Fibroblast of upper back skin (primary cell): Measurements from ENCODE around the gene PFN3.
"Not testable (repeated sequence)": the region's sequence is repeated elsewhere in the genome, so short reads cannot be mapped to it uniquely, and the experiment has no call there.

Experiments used
- DNase-seq: peaks from one replicate; pipeline ENCODE4 v3.0.0-alpha.2; 2013

Gene PFN3

DNA sequence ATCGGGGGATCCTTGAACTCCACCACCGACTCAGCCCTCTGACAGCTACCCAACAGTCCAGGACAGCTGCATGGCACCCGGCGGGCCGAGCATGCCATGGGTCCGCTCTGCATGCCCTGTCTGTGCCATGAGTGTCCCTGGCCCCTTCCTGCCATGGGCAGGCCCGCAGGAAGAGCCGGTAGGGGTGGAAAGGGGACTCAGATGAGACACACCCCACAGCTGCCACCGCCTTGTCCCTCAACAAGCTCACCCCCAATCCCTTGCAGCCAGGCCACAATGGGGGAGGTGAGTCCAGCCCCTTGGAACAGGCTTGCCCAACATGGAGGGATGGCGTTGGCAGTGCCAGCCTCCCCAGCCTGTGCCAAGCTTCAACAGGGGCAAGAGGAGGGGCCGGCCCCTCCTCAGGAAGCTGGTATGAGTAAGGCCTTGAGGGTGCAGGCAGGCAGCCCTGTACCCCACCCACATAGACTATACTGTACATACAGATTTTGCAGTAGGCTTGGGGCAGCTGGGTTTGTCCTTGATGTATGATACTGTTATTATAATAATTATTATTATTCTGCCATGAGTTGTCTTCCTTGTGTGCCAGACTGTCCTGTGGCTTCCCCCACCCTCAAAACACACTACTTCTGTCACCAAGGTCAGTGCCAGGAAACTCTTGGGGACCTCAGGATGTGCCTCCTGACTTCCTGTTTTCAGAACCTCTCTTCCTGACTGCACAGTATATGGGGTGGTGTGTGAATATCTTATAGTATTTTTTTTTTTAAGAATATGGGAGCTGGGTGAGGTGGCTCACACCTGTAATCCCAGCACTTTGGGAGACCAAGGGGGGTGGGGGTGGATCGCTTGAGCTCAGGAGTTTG is 28.2 kb downstream of the PFN3 start:
- DNase-seq: no peak

DNA sequence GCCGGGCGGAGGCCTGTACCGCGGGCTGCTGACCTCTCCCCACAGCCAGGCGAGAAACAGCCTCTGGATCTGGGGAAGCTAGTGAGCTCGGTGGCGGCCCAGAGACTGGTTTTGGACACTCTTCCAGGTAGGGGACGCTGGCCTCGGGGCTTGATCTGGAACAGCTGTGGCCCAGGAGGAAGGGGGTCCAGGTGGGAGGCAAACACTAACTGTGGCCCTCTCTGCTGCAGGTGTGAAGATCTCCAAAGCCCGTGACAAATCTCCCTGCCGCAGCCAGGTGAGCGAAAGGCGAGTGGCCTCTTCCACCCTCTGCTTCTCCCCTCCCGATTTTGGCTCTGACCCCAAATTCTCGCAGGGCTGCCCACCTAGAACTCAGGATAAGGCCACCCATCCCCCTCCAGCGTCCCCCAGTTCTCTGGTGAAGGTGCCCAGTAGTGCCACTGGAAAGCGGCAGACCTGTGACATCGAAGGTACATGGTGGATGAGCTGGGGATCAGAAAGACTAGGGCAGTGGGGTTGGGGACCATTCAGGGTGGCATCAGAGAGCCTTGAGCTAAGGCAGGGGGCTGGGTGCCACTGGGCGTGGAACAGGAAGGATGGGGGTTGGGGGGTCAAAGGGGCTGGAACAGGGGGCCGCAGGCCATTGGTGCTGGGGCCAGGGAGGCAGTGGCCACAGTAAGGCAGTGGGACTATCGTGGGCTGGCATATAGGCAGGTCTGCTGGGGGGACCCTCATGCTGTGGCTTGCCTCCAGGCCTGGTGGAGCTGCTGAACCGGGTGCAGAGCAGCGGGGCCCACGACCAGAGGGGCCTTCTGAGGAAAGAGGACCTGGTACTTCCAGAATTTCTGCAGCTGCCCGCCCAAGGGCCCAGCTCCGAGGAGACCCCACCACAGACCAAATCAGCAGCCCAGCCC is 29.1 kb downstream of the PFN3 start:
- DNase-seq: no peak

- DNase-seq: peak; percentile 79
Observed at GRCh38 chr5:177370488-177371119, 29.9 kb downstream of the PFN3 start.

DNA sequence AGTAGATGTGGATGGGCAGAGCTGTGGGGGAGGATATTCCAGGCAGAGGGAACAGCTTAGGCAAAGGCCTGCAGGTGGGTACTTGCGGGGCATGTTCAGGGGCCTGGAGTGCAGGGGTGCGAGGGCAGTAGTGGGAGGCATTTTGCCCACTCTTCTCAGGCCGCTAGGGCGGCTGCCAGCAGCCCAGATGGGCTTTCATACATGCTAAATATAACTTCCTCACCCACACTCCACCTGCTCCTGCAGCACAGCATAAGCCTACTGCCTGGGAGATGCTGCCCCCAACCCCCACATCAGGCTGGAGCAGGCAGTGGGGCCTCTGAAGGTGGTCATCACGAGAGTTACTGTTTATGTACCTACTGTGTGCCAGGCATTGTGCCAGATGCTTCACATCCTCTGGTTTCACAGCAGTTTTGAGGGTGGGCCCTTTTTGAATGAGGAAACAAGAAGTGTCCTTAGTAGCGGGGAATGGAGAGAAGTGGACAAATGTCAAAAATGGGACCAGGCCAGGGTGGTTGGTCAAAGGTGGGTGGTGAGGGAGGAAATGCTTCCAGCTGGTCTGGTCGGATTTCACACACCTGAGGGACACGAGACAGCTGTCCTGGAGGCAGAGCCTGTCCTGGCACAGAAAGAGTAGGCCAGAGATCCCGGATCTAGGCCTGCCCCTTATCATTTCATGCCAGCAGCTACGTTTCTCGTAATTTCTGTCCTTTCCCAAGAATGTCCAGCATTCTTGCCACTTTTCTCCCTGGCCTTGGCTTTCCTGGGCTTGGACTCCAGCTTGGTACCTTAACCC is 30.6 kb downstream of the PFN3 start:
- no peak for DNase-seq

GRCh38 chr5:177368869-177369644 is 31.4 kb downstream of the PFN3 start:
- DNase-seq: peak; percentile 13

GRCh38 chr5:177367981-177368868 is 32.2 kb downstream of the PFN3 start:
- DNase-seq: no peak

DNA sequence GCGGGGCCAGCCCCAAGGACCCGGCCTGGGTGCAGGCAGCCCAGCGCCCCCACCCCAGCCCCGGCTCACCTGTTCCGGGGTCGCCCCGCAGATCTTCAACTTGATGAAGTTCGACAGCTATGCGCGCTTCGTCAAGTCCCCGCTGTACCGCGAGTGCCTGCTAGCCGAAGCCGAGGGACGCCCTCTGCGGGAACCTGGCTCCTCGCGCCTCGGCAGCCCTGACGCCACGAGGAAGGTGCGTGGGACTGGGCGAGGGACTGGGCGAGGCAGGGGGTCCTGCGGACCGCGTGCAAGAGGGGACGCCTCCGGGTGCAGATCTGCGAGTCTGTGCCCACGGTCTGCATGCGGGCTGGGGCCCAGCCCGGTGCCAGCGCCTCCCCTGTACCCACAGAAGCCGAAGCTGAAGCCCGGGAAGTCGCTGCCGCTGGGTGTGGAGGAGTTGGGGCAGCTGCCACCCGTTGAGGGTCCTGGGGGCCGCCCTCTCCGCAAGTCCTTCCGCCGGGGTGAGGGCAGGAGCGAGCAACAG is 33.1 kb downstream of the PFN3 start:
- no peak for DNase-seq

DNA sequence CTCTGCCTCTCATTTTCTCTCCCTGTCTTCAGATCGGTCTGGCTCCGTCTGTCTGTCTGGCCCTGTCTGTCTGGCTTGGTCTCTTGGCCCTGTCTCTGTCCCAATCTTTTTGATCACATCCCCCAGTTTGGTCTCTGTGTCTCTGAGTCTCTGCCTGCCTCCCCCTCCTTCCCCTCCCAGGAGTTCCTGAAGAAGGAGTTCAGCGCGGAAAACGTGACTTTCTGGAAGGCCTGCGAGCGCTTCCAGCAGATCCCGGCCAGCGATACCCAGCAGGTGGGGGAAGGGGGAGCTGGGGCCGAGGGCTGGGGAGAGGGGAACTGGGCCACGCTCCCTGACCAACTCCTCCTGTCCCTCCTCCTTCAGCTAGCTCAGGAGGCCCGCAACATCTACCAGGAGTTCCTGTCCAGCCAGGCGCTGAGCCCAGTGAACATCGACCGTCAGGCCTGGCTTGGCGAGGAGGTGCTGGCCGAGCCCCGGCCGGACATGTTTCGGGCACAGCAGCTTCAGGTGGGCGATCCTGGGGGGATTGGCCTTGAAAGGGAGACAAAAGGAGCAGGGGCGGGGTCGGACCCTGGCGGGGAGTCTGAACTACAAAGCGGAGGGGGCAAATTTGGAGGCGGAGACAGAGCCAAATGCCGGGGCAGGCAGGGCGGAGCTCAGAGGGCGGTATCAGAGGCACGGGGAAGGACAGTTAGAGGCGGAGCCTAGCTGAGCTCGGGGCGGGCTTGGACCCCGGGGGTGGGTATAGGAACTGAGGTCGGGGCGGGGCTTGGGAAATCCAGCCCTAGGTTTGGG is 33.7 kb downstream of the PFN3 start:
- DNase-seq: peak; percentile 87

DNA sequence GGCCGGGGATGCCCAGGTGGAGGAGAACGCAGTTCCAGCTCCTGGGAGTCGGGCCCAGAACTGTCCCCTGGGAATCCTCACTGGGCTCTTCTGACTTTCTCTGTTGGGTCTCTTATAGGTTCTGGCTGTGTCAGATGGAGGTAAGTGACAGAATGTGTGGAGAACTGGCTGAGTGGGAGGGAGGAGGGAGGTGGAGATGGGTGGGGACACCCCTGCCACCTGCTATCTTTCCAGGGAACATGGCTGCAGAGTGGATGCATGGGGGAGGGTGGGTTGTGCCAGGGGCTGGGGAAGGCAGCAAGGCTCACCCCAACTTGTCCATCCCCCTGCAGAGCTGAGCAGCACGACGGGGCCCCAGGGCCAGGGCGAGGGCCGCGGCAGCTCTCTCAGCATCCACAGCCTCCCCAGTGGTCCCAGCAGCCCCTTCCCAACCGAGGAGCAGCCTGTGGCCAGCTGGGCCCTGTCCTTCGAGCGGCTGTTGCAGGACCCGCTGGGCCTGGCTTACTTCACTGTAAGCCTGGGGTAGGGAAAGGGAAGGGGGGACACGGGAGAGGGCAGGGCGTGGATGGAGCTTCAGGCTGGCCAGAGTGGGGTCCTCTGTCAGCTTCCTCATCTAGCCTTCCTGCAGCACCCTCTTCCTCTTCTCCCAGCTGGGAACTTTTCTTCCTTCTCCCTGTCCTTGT is 34.5 kb downstream of the PFN3 start:
- no peak for DNase-seq

GRCh38 chr5:177364159-177364962 is 36.1 kb downstream of the PFN3 start:
- peak; percentile 17 for DNase-seq

GRCh38 chr5:177363565-177363964 is 36.9 kb downstream of the PFN3 start:
- DNase-seq: no peak

GRCh38 chr5:177362610-177363507 is 37.6 kb downstream of the PFN3 start:
- DNase-seq: peak; percentile 41

DNA sequence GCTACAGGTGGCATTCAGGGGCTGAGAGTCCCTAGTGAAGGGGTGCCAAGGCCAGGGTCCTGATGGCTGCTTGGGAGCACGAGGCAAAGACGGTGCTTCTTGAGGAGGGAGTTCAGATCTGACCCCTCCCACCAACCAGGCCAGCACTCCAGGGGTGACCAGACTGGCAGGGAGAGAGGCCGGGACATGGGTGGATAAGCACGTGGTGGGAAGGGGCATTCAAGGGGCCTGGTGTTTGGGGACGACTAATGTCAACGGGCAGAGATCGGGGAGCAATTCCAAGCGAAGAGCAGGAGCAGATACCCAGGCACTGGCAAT is 38.2 kb downstream of the PFN3 start:
- no peak for DNase-seq

GRCh38 chr5:177361418-177362291 is 38.8 kb downstream of the PFN3 start:
- DNase-seq: no peak

- not testable (repeated sequence) for DNase-seq
Observed at GRCh38 chr5:177360740-177361139, 39.7 kb downstream of the PFN3 start.

DNA sequence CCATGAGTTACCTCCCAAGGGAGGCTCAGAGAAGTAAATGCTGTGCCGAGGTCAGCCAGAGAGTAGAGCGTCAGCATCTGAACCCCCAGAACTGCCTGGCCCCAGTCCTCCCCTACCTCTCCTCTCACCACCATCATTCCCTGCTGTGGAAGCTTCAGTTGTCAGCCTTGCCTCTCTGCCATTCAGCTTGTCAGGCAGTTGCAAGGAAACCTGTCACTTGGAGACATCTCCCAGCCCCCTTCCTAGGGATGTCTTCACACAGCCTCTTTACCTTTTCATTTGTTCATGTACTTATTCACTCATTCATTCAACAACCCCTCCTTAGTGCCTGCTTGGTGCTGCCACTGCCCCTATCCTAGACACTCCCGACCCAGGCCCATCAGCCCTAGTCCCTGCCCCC is 40.6 kb downstream of the PFN3 start:
- no peak for DNase-seq
